Astrocyte (in vitro differentiated cells and primary cell): ENCODE measurements around the gene PNPLA3.

Experiments
- CTCF ChIP-seq: IDR thresholded peaks from 2 replicates; pipeline ENCODE4 v1.5.1; 2011; ENCODE audit warnings: low read depth, mild to moderate bottlenecking, inconsistent platforms, low read length, moderate library complexity; ENCODE audit not compliant: insufficient read depth
- EZH2 ChIP-seq: IDR thresholded peaks from 2 replicates; pipeline ENCODE4 v1.6.1; 2012; ENCODE audit warnings: mild to moderate bottlenecking, low read length, inconsistent platforms; ENCODE audit not compliant: insufficient read depth

- TF ChIP-seq CTCF (no peak), EZH2 (no peak)
Observed at GRCh38 chr22:43878831-43879550, 44.6 kb upstream of the PNPLA3 start.
